HepG2 (cell line): ENCODE results near the gene PTPRM. TPM values are rescaled to one million over a fixed set of nuclear protein-coding genes. Genes with fewer than 3 reads are reported as not detected.

Source experiments
- ATAC-seq: fragments of 200-7000 bp; cut with Tn5 transposase; 3 replicates; pipeline ENCODE4 v1.9.1; 2020; ENCODE audit warnings: mild to moderate bottlenecking, moderate library complexity
- BruUV-seq: library from RNA; stranded (reverse); fragments of 400-500 nt; replicated peaks from 2 replicates; lab custom pipeline; 2021; lab: Mats Ljungman, UMichigan
- CTCF ChIA-PET: fragments of 300-600 bp; formaldehyde crosslinking; extraction: SDS; loops from one replicate; lab custom pipeline; 2021; ENCODE audit warnings: low total read pairs, inconsistent platforms, low intra/inter-chr PET ratio; lab: Yijun Ruan, JAX
- POLR2A ChIA-PET: fragments of 350-600 bp; sonication (Branson Sonifier 250); formaldehyde crosslinking; loops from one replicate; lab custom pipeline; 2020; ENCODE audit warnings: antibody characterized with exemption, inconsistent platforms; lab: Yijun Ruan, JAX
- DNase-seq: peaks from one replicate; pipeline ENCODE4 v3.0.0-alpha.2; 2015; ENCODE audit warnings: low spot score
- FAIRE-seq: peaks from 3 replicates; lab custom pipeline; 2011; peaks lifted over from hg19 to GRCh38; lab: Jason Lieb, UNC
- H2AFZ ChIP-seq: one replicate; pipeline ENCODE4 v1.6.1; 2011; ENCODE audit warnings: low read length, inconsistent platforms
- H3K27ac ChIP-seq: fragments of 300-600 bp; 3 replicates; pipeline ENCODE4 v1.8.0; 2011; ENCODE audit warnings: mixed run types, mild to moderate bottlenecking, mixed read lengths, low read length, inconsistent platforms; ENCODE audit not compliant: insufficient read depth; ENCODE audit errors: extremely low read length
- H3K27me3 ChIP-seq, 2 experiments: fragments of 200-600 bp in 1 of 2; 2 replicates in 1 of 2; 3 replicates in 1 of 2; pipeline versions ENCODE4 v1.6.0 to v1.8.0; 2011; ENCODE audit warnings: low read length in 2 of 2, mild to moderate bottlenecking in 2 of 2, moderate library complexity in 2 of 2, inconsistent platforms in 1 of 2; ENCODE audit not compliant: insufficient read depth in 2 of 2, control insufficient read depth in 1 of 2
- H3K36me3 ChIP-seq, 2 experiments: fragments of 200-600 bp in 1 of 2; replicated peaks in 1 of 2; 2 replicates in 1 of 2; 3 replicates in 1 of 2; pipeline versions ENCODE4 v1.5.1 to v1.8.0; 2011; ENCODE audit warnings: low read length in 2 of 2, inconsistent platforms in 1 of 2; ENCODE audit not compliant: insufficient read depth in 2 of 2, control insufficient read depth in 1 of 2
- H3K4me1 ChIP-seq: 2 replicates; pipeline ENCODE4 v1.5.1; 2012; ENCODE audit warnings: low read length, inconsistent platforms; ENCODE audit not compliant: insufficient read depth
- H3K4me2 ChIP-seq: 2 replicates; pipeline ENCODE4 v1.6.0; 2011; ENCODE audit warnings: low read depth, low read length, inconsistent platforms
- H3K4me3 ChIP-seq, 3 experiments: fragments of 200-600 bp in 1 of 3; sonication (generic), shearing (Covaris generic) in 1 of 3; replicated peaks in 1 of 3; 2 replicates each; pipeline ENCODE4 v1.5.1; 2011 to 2016; ENCODE audit warnings: low read length in 3 of 3, inconsistent platforms in 2 of 3, low read depth in 2 of 3, mild to moderate bottlenecking in 2 of 3, control low read depth in 1 of 3, mixed read lengths in 1 of 3; ENCODE audit not compliant: insufficient read depth in 1 of 3
- H3K79me2 ChIP-seq: one replicate; pipeline ENCODE4 v1.6.1; 2011; ENCODE audit warnings: low read length, inconsistent platforms; ENCODE audit not compliant: insufficient read depth
- H3K9ac ChIP-seq: 2 replicates; pipeline ENCODE4 v1.6.0; 2011; ENCODE audit warnings: mild to moderate bottlenecking, low read depth, low read length, inconsistent platforms; ENCODE audit not compliant: insufficient read depth
- H3K9me3 ChIP-seq: 2 replicates; pipeline ENCODE4 v1.5.1; 2012; ENCODE audit warnings: mild to moderate bottlenecking, low read length
- H4K20me1 ChIP-seq: 2 replicates; pipeline ENCODE4 v1.6.0; 2011; ENCODE audit warnings: inconsistent platforms, mild to moderate bottlenecking, low read length, moderate library complexity; ENCODE audit not compliant: insufficient read depth
- ATF7 ChIP-seq, 2 experiments: fragments of 450-650 bp in 1 of 2; sonication (generic) in 1 of 2; formaldehyde crosslinking in 1 of 2; IDR thresholded peaks; 2 replicates each; pipeline versions ENCODE4 v1.4.0 to v1.6.1; 2016 to 2020; ENCODE audit warnings: antibody characterized with exemption in 1 of 2, mild to moderate bottlenecking in 1 of 2, missing genetic modification reagents in 1 of 2
- CBX2 ChIP-seq, 2 experiments: fragments of 200-600 bp in 1 of 2; sonication (generic); formaldehyde crosslinking in 1 of 2; IDR thresholded peaks; 2 replicates each; pipeline versions ENCODE4 v1.7.0 to v1.8.1; 2018 to 2022; ENCODE audit warnings: low read depth in 2 of 2, low read length in 1 of 2, mild to moderate bottlenecking in 1 of 2, missing genetic modification reagents in 1 of 2
- CREB1 ChIP-seq, 2 experiments: fragments of 450-650 bp in 1 of 2; IDR thresholded peaks; 2 replicates each; pipeline ENCODE4 v1.6.1; 2016 to 2017; ENCODE audit warnings: control low read depth in 1 of 2, mild to moderate bottlenecking in 1 of 2, missing compliant biosample characterization in 1 of 2, missing genetic modification characterization in 1 of 2
- CREM ChIP-seq, 2 experiments: sonication (generic) in 1 of 2; formaldehyde crosslinking in 1 of 2; IDR thresholded peaks; 2 replicates each; pipeline versions ENCODE4 v1.4.0 to v1.6.1; 2016 to 2020; ENCODE audit warnings: antibody characterized with exemption in 1 of 2, mild to moderate bottlenecking in 1 of 2, missing genetic modification reagents in 1 of 2
- FOXA1 ChIP-seq, 2 experiments: fragments of 450-650 bp in 1 of 2; sonication (generic) in 1 of 2; formaldehyde crosslinking in 1 of 2; IDR thresholded peaks; 2 replicates each; pipeline versions ENCODE4 v1.4.0 to v1.6.1; 2016 to 2020; ENCODE audit warnings: missing genetic modification reagents in 1 of 2
- GABPB1 ChIP-seq: IDR thresholded peaks from 2 replicates; pipeline ENCODE4 v1.6.1; 2016; ENCODE audit warnings: mild to moderate bottlenecking, missing genetic modification reagents, moderate library complexity, missing compliant biosample characterization
- GTF2F1 ChIP-seq: fragments of 150-350 bp; IDR thresholded peaks from 2 replicates; pipeline ENCODE4 v1.6.1; 2014; ENCODE audit warnings: low read length
- HNRNPUL1 ChIP-seq: fragments of 200-400 bp; formaldehyde crosslinking; IDR thresholded peaks from 2 replicates; pipeline ENCODE4 v1.6.1; 2017; ENCODE audit warnings: low read depth, mild to moderate bottlenecking, low read length, moderate library complexity
- KMT2A ChIP-seq: sonication (generic); formaldehyde crosslinking; IDR thresholded peaks from 2 replicates; pipeline ENCODE4 v1.4.0; 2020; ENCODE audit warnings: missing genetic modification reagents
- MAX ChIP-seq: IDR thresholded peaks from 2 replicates; pipeline ENCODE4 v1.6.1; 2012; ENCODE audit warnings: inconsistent platforms
- MEIS1 ChIP-seq: sonication (generic); formaldehyde crosslinking; IDR thresholded peaks from 2 replicates; pipeline ENCODE4 v1.9.0; 2021; ENCODE audit warnings: mild to moderate bottlenecking, missing genetic modification reagents, moderate library complexity, borderline replicate concordance
- MIER3 ChIP-seq: IDR thresholded peaks from 2 replicates; pipeline ENCODE4 v1.6.1; 2016; ENCODE audit warnings: missing compliant biosample characterization, borderline replicate concordance
- RORA ChIP-seq: sonication (generic); formaldehyde crosslinking; IDR thresholded peaks from 2 replicates; pipeline ENCODE4 v1.5.0; 2020; ENCODE audit warnings: mild to moderate bottlenecking, missing genetic modification reagents, moderate library complexity
- SCMH1 ChIP-seq: sonication (generic); formaldehyde crosslinking; IDR thresholded peaks from 2 replicates; pipeline ENCODE4 v1.9.0; 2021; ENCODE audit warnings: missing genetic modification reagents, mild to moderate bottlenecking, borderline replicate concordance
- SP140L ChIP-seq: sonication (generic); formaldehyde crosslinking; IDR thresholded peaks from 2 replicates; pipeline ENCODE4 v1.4.0; 2020; ENCODE audit warnings: missing genetic modification reagents, borderline replicate concordance
- TFE3 ChIP-seq: IDR thresholded peaks from 2 replicates; pipeline ENCODE4 v1.6.1; 2016
- TP53 ChIP-seq: sonication (generic); formaldehyde crosslinking; conservative IDR thresholded peaks from 2 replicates; pipeline ENCODE4 v1.4.0; 2020; ENCODE audit warnings: missing genetic modification reagents
- WGBS: methylation state at CpG from one replicate; pipeline ENCODE4 v1.1.6; 2017; ENCODE audit warnings: low lambda C conversion rate; 5-methylcytosine and 5-hydroxymethylcytosine counted together
- in situ Hi-C: cut with HindIII; loops from 2 replicates; pipeline ENCODE4 v1.10.0; 2017; ENCODE audit warnings: low pct_unique_long_range_greater_than_20kb; ENCODE audit not compliant: extremely low pct_ligation_motif_present
- intact Hi-C: fragments of 100-400 bp; cut with micrococcal nuclease; formaldehyde crosslinking; loops from one replicate; pipeline ENCODE4 v1.10.0; 2022; ENCODE audit not compliant: unreplicated experiment
- polyA plus RNA-seq, 8 experiments: library from polyadenylated mRNA; depleted of rRNA in 3 of 8; stranded (reverse) in 7 of 8; unstranded in 1 of 8; fragments of >200 nt; fragmentation: Illumina TruSeq in 4 of 8; extraction: Trizol in 4 of 8; gene quantifications; 2 replicates each; pipeline versions ENCODE4 v1.2.1 to v1.2.3, GENCODE V29; 2011 to 2016; ENCODE audit warnings: low read depth in 4 of 8, missing spikeins in 1 of 8, mixed read lengths in 1 of 8; ENCODE audit not compliant: insufficient read depth in 1 of 8
- total RNA-seq, 5 experiments: library from RNA; depleted of rRNA; stranded (reverse); fragments of >200 nt; fragmentation: Illumina TruSeq; extraction: Trizol; gene quantifications; 2 replicates each; pipeline ENCODE4 v1.2.3, GENCODE V29; 2016; ENCODE audit warnings: low read depth in 1 of 5

PTPRM gene
- total and polyA plus RNA-seq, 2 of the 13 experiments (the other 11 are each of a cell fraction or from before 2014, with no cell fraction given), result 12.6 to 108 TPM

GRCh38 chr18:8235894-8236293 is 668.8 kb downstream of the PTPRM start:
- 96% methylated on average over 3 of the region's 3 CpGs for WGBS
- Histone ChIP-seq H3K27me3 (no peaks in the 10 kb centered on the region), H3K9ac (no peak overlapping the region), H3K27ac (no peak overlapping the region), H3K36me3 (no peaks in the 10 kb centered on the region), H3K9me3 (peaks cover 4% of the 10 kb centered on the region; the same call in 1 of the 2 replicates), H3K79me2 (no peaks in the 10 kb centered on the region), H3K4me1 (peaks cover 23% of the 10 kb centered on the region), H3K4me3 (no peak overlapping the region), H4K20me1 (no peaks in the 10 kb centered on the region), H2AFZ (no peak overlapping the region), H3K4me2 (no peak overlapping the region)
- in situ Hi-C loops (loop anchor here (25.0 kb wide), 1 partner anchor 99 kb away; no protein-coding TSS in a partner anchor), intact Hi-C loops (no loop called here)
- POLR2A ChIA-PET, result no interaction called here
- ATAC-seq (no peak), DNase-seq (no peak), FAIRE-seq (no peak)
- no peak for TF ChIP-seq SP140L (CRISPR knock-in tag)
- no peak for TF ChIP-seq KMT2A (CRISPR knock-in tag)
- TF ChIP-seq MEIS1, result no peak
- no peak for TF ChIP-seq GABPB1 (CRISPR knock-in tag)
- TF ChIP-seq CBX2 (IDR thresholded peaks at IDR 0.05; ENCODE audit: low read depth, low read length), result no peak
- no peak for TF ChIP-seq CBX2 (CRISPR knock-in tag; IDR thresholded peaks at IDR 0.05; ENCODE audit: low read depth)
- no peak for TF ChIP-seq RORA (CRISPR knock-in tag)
- TF ChIP-seq HNRNPUL1, result no peak
- TF ChIP-seq CREM (IDR thresholded peaks at IDR 0.05), result no peak
- no peak for TF ChIP-seq CREM (CRISPR knock-in tag; IDR thresholded peaks at IDR 0.05)
- no TSS peak for BruUV-seq
- CTCF ChIA-PET, result no interaction called here

GRCh38 chr18:8238507-8238906 is 671.4 kb downstream of the PTPRM start:
- intact Hi-C loops (no loop called here), in situ Hi-C loops (loop anchor here (25.0 kb wide), 1 partner anchor 101 kb away; no protein-coding TSS in a partner anchor)
- Histone ChIP-seq H3K9me3 (peaks cover 4% of the 10 kb centered on the region; the same call in 1 of the 2 replicates), H3K4me2 (peak overlapping the region; percentile 33; the same call in 1 of the 2 replicates), H3K4me3 (no peak overlapping the region), H4K20me1 (no peaks in the 10 kb centered on the region), H3K27me3 (no peaks in the 10 kb centered on the region), H3K79me2 (no peaks in the 10 kb centered on the region), H2AFZ (no peak overlapping the region), H3K9ac (no peak overlapping the region), H3K4me1 (peaks cover 21% of the 10 kb centered on the region), H3K36me3 (no peaks in the 10 kb centered on the region), H3K27ac (peak overlapping the region; percentile 27)
- CTCF ChIA-PET, result no interaction called here
- POLR2A ChIA-PET, result interaction anchor here (1.5 kb wide), 1 partner anchor 103 kb away, joined by 3 read pairs; no protein-coding TSS in a partner anchor
- peak; percentile 90 for DNase-seq
- ATAC-seq, result peak; percentile 98
- BruUV-seq, result no TSS peak
- peak; percentile 34 for FAIRE-seq
- WGBS, result 23% methylated on average over 5 of the region's 5 CpGs
- TF ChIP-seq SCMH1 (CRISPR knock-in tag) (no peak), TFE3 (CRISPR knock-in tag) (peak; percentile 95), GTF2F1 (no peak), FOXA1 (IDR thresholded peaks at IDR 0.05) (no peak), FOXA1 (CRISPR knock-in tag; IDR thresholded peaks at IDR 0.05) (peak; percentile 38; the same call in 1 of the 2 replicates), TP53 (CRISPR knock-in tag) (no peak), ATF7 (IDR thresholded peaks at IDR 0.05) (no peak), ATF7 (CRISPR knock-in tag; IDR thresholded peaks at IDR 0.05) (no peak), CREM (IDR thresholded peaks at IDR 0.05) (peak; percentile 25; the same call in 1 of the 2 replicates), CREM (CRISPR knock-in tag; IDR thresholded peaks at IDR 0.05) (no peak), MAX (peak; percentile 50; the same call in 1 of the 2 replicates), MIER3 (CRISPR knock-in tag) (peak; percentile 29; the same call in 1 of the 2 replicates), CREB1 (IDR thresholded peaks at IDR 0.05) (no peak), CREB1 (CRISPR knock-in tag; IDR thresholded peaks at IDR 0.05) (peak; percentile 63)
